Naive thymus-derived CD4-positive, alpha-beta T cell (primary cell): ENCODE measurements around the gene PRKCA. TPM values are rescaled to one million over a fixed set of nuclear protein-coding genes. Genes with fewer than 3 reads are reported as not detected.

Experiments
- ATAC-seq: fragments of 150-1000 bp; cut with Tn5 transposase; 2 replicates; pipeline ENCODE4 v1.10.0; 2021; ENCODE audit warnings: mild to moderate bottlenecking, moderate library complexity
- CTCF ChIA-PET: fragments of 350-600 bp; sonication (Branson Sonifier 250); formaldehyde crosslinking; loops from one replicate; lab custom pipeline; 2021; ENCODE audit warnings: antibody characterized with exemption; lab: Charles Lee
- POLR2A ChIA-PET: fragments of 350-600 bp; sonication (Branson Sonifier 250); formaldehyde crosslinking; loops from one replicate; lab custom pipeline; 2021; ENCODE audit warnings: antibody characterized with exemption, inconsistent platforms; lab: Charles Lee
- DNase-seq, 9 donors: peaks; one replicate each; pipeline versions ENCODE4 v3.0.0 to v3.0.0-alpha.2; 2020 to 2022; ENCODE audit warnings: mixed read lengths in 1 of 9
- H3K27ac ChIP-seq: one replicate; pipeline ENCODE4 v1.7.0; 2013; ENCODE audit warnings: mild to moderate bottlenecking, low read depth, low read length, moderate library complexity
- H3K27me3 ChIP-seq, 2 donors: one replicate each; pipeline ENCODE4 v1.7.0; 2013; ENCODE audit warnings: low read length in 2 of 2, mild to moderate bottlenecking in 2 of 2, moderate library complexity in 2 of 2; ENCODE audit not compliant: control insufficient read depth in 2 of 2, insufficient read depth in 2 of 2
- H3K36me3 ChIP-seq, 3 experiments: 1 replicate in 2 of 3; 2 replicates in 1 of 3; pipeline ENCODE4 v1.7.0; 2013; ENCODE audit warnings: low read length in 3 of 3, mild to moderate bottlenecking in 3 of 3, moderate library complexity in 1 of 3; ENCODE audit not compliant: insufficient read depth in 3 of 3, control insufficient read depth in 2 of 3
- H3K4me1 ChIP-seq, 2 donors: one replicate each; pipeline ENCODE4 v1.7.0; 2013; ENCODE audit warnings: low read length in 2 of 2, mild to moderate bottlenecking in 2 of 2, moderate library complexity in 1 of 2; ENCODE audit not compliant: control insufficient read depth in 2 of 2, insufficient read depth in 2 of 2
- H3K4me3 ChIP-seq: 2 replicates; pipeline ENCODE4 v1.7.0; 2013; ENCODE audit warnings: mild to moderate bottlenecking, low read length
- H3K9me3 ChIP-seq, 3 experiments: 1 replicate in 2 of 3; 2 replicates in 1 of 3; pipeline ENCODE4 v1.7.0; 2013; ENCODE audit warnings: low read length in 3 of 3; ENCODE audit not compliant: control insufficient read depth in 2 of 3
- H3K27ac Mint-ChIP-seq, 9 donors: one replicate each; pipeline ENCODE4 v1.8.0; 2020 to 2022; ENCODE audit warnings: mixed read lengths in 9 of 9, mild to moderate bottlenecking in 8 of 9, moderate library complexity in 5 of 9, inconsistent platforms in 2 of 9
- H3K27me3 Mint-ChIP-seq, 5 donors: one replicate each; pipeline ENCODE4 v1.8.0; 2021 to 2022; ENCODE audit warnings: mixed read lengths in 5 of 5, mild to moderate bottlenecking in 1 of 5
- H3K36me3 Mint-ChIP-seq, 5 donors: one replicate each; pipeline ENCODE4 v1.8.0; 2020 to 2022; ENCODE audit warnings: mixed read lengths in 5 of 5, mild to moderate bottlenecking in 3 of 5, inconsistent platforms in 1 of 5
- H3K4me1 Mint-ChIP-seq, 7 donors: one replicate each; pipeline ENCODE4 v1.8.0; 2020 to 2022; ENCODE audit warnings: mixed read lengths in 7 of 7, mild to moderate bottlenecking in 3 of 7, inconsistent platforms in 1 of 7
- H3K4me3 Mint-ChIP-seq, 10 donors: one replicate each; pipeline ENCODE4 v1.8.0; 2020 to 2022; ENCODE audit warnings: mild to moderate bottlenecking in 10 of 10, mixed read lengths in 10 of 10, moderate library complexity in 6 of 10, inconsistent platforms in 2 of 10
- H3K9me3 Mint-ChIP-seq, 11 donors: one replicate each; pipeline ENCODE4 v1.8.0; 2020 to 2022; ENCODE audit warnings: mixed read lengths in 11 of 11, mild to moderate bottlenecking in 4 of 11, inconsistent platforms in 1 of 11, moderate library complexity in 1 of 11
- intact Hi-C, 2 donors: fragments of 100-400 bp; cut with micrococcal nuclease; formaldehyde crosslinking; loops; one replicate each; pipeline ENCODE4 v1.15.1; 2023
- polyA plus RNA-seq, 2 donors: library from polyadenylated mRNA; unstranded; fragments of 300-500 nt; fragmentation: Illumina TruSeq; gene quantifications; one replicate each; pipeline ENCODE4 v1.2.3, GENCODE V29; 2021
- total RNA-seq, 6 experiments: library from RNA in 5 of 6; stranded (reverse) in 5 of 6; gene quantifications; 1 replicate in 5 of 6; 2 replicates in 1 of 6; pipeline ENCODE4 v1.2.3 and lab custom pipeline; 2021 to 2026

Gene PRKCA
- total and polyA plus RNA-seq, 7 experiments from 2014 or later: 4.1 to 186 (median 122) TPM

GRCh38 chr17:66364990-66365490 lies 62.6 kb downstream of the PRKCA start:
- intact Hi-C loops: loop anchor here in 1 of 2 donors (1.0 to 2.0 kb wide), 2 partner anchors 34 to 60 kb away; no protein-coding TSS in a partner anchor
- CTCF ChIA-PET: no interaction called here
- POLR2A ChIA-PET: no interaction called here
- peaks cover 52 to 97% (median 91%) of the 10 kb centered on the region in 7 donors for H3K4me1 Mint-ChIP-seq
- no peaks in the 10 kb centered on the region for H3K9me3 Mint-ChIP-seq
- no peak for DNase-seq
- peaks cover 0 to 30% (median 9%) of the 10 kb centered on the region in 5 donors for H3K36me3 Mint-ChIP-seq
- Histone ChIP-seq H3K36me3 (no peaks in the 10 kb centered on the region), H3K27ac (no peak overlapping the region), H3K9me3 (no peaks in the 10 kb centered on the region), H3K27me3 (no peaks in the 10 kb centered on the region), H3K4me3 (no peak overlapping the region), H3K4me1 (peaks cover 0 to 45% of the 10 kb centered on the region in 2 donors)
- peak overlapping the region; percentile 7 to 83 (median 63) for H3K27ac Mint-ChIP-seq
- peak overlapping the region in 9 of 10 donors; percentile 15 to 70 (median 52) for H3K4me3 Mint-ChIP-seq
- ATAC-seq: no peak
- no peaks in the 10 kb centered on the region for H3K27me3 Mint-ChIP-seq

- Histone ChIP-seq H3K4me1 (peaks cover 0 to 45% of the 10 kb centered on the region in 2 donors), H3K36me3 (no peaks in the 10 kb centered on the region), H3K27ac (no peak overlapping the region), H3K9me3 (no peaks in the 10 kb centered on the region), H3K4me3 (no peak overlapping the region), H3K27me3 (no peaks in the 10 kb centered on the region)
- no peaks in the 10 kb centered on the region for H3K27me3 Mint-ChIP-seq
- H3K36me3 Mint-ChIP-seq: peaks cover 0 to 22% (median 3%) of the 10 kb centered on the region in 5 donors
- ChIA-PET POLR2A (no interaction called here), CTCF (no interaction called here)
- no peak for DNase-seq
- ATAC-seq: no peak
- H3K4me3 Mint-ChIP-seq: peak overlapping the region in 4 of 10 donors; percentile 7 to 55 (median 53)
- no peaks in the 10 kb centered on the region for H3K9me3 Mint-ChIP-seq
- intact Hi-C loops: loop anchor here (1.0 to 2.0 kb wide), 4 partner anchors 8 to 61 kb away; no protein-coding TSS in a partner anchor
- peaks cover 48 to 97% (median 88%) of the 10 kb centered on the region in 7 donors for H3K4me1 Mint-ChIP-seq
- H3K27ac Mint-ChIP-seq: peak overlapping the region in 5 of 9 donors; percentile 25 to 86 (median 55)
Measured at GRCh38 chr17:66365903-66366302, 63.5 kb downstream of the PRKCA start.

- ChIA-PET POLR2A (no interaction called here), CTCF (no interaction called here)
- H3K4me1 ChIP-seq: peaks cover 0 to 38% of the 10 kb centered on the region in 2 donors
- H3K27ac ChIP-seq: no peak overlapping the region
- Mint-ChIP-seq H3K4me3 (peak overlapping the region in 2 of 10 donors; percentile 52 to 55), H3K4me1 (peaks cover 38 to 97% (median 88%) of the 10 kb centered on the region in 7 donors), H3K27ac (peak overlapping the region in 7 of 9 donors; percentile 13 to 84 (median 46)), H3K36me3 (peaks cover 0 to 25% (median 3%) of the 10 kb centered on the region in 5 donors), H3K27me3 (no peaks in the 10 kb centered on the region), H3K9me3 (no peaks in the 10 kb centered on the region)
- ATAC-seq (no peak), DNase-seq (no peak)
- intact Hi-C loops: loop anchor here in 1 of 2 donors (2.0 kb wide), 1 partner anchor 16 kb away; no protein-coding TSS in a partner anchor
- H3K27me3 ChIP-seq: no peaks in the 10 kb centered on the region
- no peaks in the 10 kb centered on the region for H3K36me3 ChIP-seq
- no peaks in the 10 kb centered on the region for H3K9me3 ChIP-seq
- no peak overlapping the region for H3K4me3 ChIP-seq
Measured at GRCh38 chr17:66367107-66367506, 64.7 kb downstream of the PRKCA start.

GRCh38 chr17:66369830-66370229 lies 67.4 kb downstream of the PRKCA start:
- no peaks in the 10 kb centered on the region for H3K27me3 Mint-ChIP-seq
- H3K4me1 Mint-ChIP-seq: peaks cover 32 to 97% (median 90%) of the 10 kb centered on the region in 7 donors
- Histone ChIP-seq H3K36me3 (no peaks in the 10 kb centered on the region), H3K27me3 (no peaks in the 10 kb centered on the region), H3K4me1 (peaks cover 2 to 49% of the 10 kb centered on the region in 2 donors), H3K9me3 (no peaks in the 10 kb centered on the region), H3K27ac (no peak overlapping the region), H3K4me3 (no peak overlapping the region)
- ChIA-PET POLR2A (interaction anchor here (1.1 kb wide), 1 partner anchor 38 kb away, joined by 4 read pairs; no protein-coding TSS in a partner anchor), CTCF (interaction anchor here (0.6 to 0.8 kb wide), 3 partner anchors 65 to 696 kb away, joined by 3 to 4 read pairs (median 3); no protein-coding TSS in a partner anchor)
- H3K27ac Mint-ChIP-seq: peak overlapping the region in 5 of 9 donors; percentile 2 to 49 (median 32)
- no peaks in the 10 kb centered on the region for H3K9me3 Mint-ChIP-seq
- ATAC-seq: no peak
- H3K36me3 Mint-ChIP-seq: peaks cover 0 to 15% (median 3%) of the 10 kb centered on the region in 5 donors
- intact Hi-C loops: loop anchor here in 1 of 2 donors (5.0 kb wide), 1 partner anchor 38 kb away; no protein-coding TSS in a partner anchor
- peak overlapping the region in 3 of 10 donors; percentile 4 to 39 (median 18) for H3K4me3 Mint-ChIP-seq
- DNase-seq: no peak

GRCh38 chr17:66371561-66371960 lies 69.1 kb downstream of the PRKCA start:
- Histone ChIP-seq H3K36me3 (no peaks in the 10 kb centered on the region), H3K4me1 (peaks cover 12 to 36% of the 10 kb centered on the region in 2 donors), H3K27me3 (no peaks in the 10 kb centered on the region), H3K4me3 (no peak overlapping the region), H3K9me3 (no peaks in the 10 kb centered on the region), H3K27ac (no peak overlapping the region)
- H3K9me3 Mint-ChIP-seq: no peaks in the 10 kb centered on the region
- peaks cover 25 to 93% (median 81%) of the 10 kb centered on the region in 7 donors for H3K4me1 Mint-ChIP-seq
- H3K36me3 Mint-ChIP-seq: peaks cover 0 to 15% (median 3%) of the 10 kb centered on the region in 5 donors
- no peaks in the 10 kb centered on the region for H3K27me3 Mint-ChIP-seq
- peak overlapping the region in 1 of 10 donors; percentile 48 for H3K4me3 Mint-ChIP-seq
- POLR2A ChIA-PET: no interaction called here
- DNase-seq (no peak), ATAC-seq (no peak)
- H3K27ac Mint-ChIP-seq: peak overlapping the region in 6 of 9 donors; percentile 12 to 78 (median 50)
- CTCF ChIA-PET: interaction anchor here (0.6 kb wide), 1 partner anchor 13 kb away, joined by 5 read pairs; no protein-coding TSS in a partner anchor
- intact Hi-C loops: loop anchor here in 1 of 2 donors (5.0 kb wide), 1 partner anchor 39 kb away; no protein-coding TSS in a partner anchor

- peaks cover 12 to 33% of the 10 kb centered on the region in 2 donors for H3K4me1 ChIP-seq
- H3K27me3 Mint-ChIP-seq: no peaks in the 10 kb centered on the region
Measured at GRCh38 chr17:66372182-66372581, 69.8 kb downstream of the PRKCA start.

More at GRCh38 chr17:66372182-66372581, 69.8 kb downstream of the PRKCA start:
- H3K27ac ChIP-seq: no peak overlapping the region
- no peak overlapping the region for H3K4me3 ChIP-seq
- intact Hi-C loops: loop anchor here in 1 of 2 donors (5.0 kb wide), 1 partner anchor 40 kb away; no protein-coding TSS in a partner anchor
- no peaks in the 10 kb centered on the region for H3K27me3 ChIP-seq
- DNase-seq (no peak), ATAC-seq (no peak)
- Mint-ChIP-seq H3K36me3 (peaks cover 0 to 17% (median 3%) of the 10 kb centered on the region in 5 donors), H3K4me1 (peaks cover 24 to 88% (median 74%) of the 10 kb centered on the region in 7 donors), H3K9me3 (no peaks in the 10 kb centered on the region), H3K4me3 (peak overlapping the region in 1 of 10 donors; percentile 48), H3K27ac (peak overlapping the region in 5 of 9 donors; percentile 12 to 82 (median 62))
- H3K9me3 ChIP-seq: no peaks in the 10 kb centered on the region
- POLR2A ChIA-PET: no interaction called here
- no peaks in the 10 kb centered on the region for H3K36me3 ChIP-seq
- CTCF ChIA-PET: interaction anchor here (0.6 kb wide), 1 partner anchor 12 kb away, joined by 5 read pairs; no protein-coding TSS in a partner anchor
